Right lobe of liver (tissue), 6 donors: Measurements from ENCODE around the gene LRFN2. TPM values are rescaled to one million over a fixed set of nuclear protein-coding genes. Genes with fewer than 3 reads are reported as not detected.

ENCODE experiments used
- ATAC-seq, 4 donors: fragments of 200-7000 bp; cut with Tn5 transposase; one replicate each; pipeline ENCODE4 v1.9.1; 2020; ENCODE audit warnings: mild to moderate bottlenecking in 4 of 4, moderate library complexity in 4 of 4
- DNase-seq, 3 donors: peaks; one replicate each; pipeline ENCODE4 v3.0.0-alpha.2; 2020
- H3K27ac ChIP-seq, 3 donors: fragments of 200-600 bp; one replicate each; pipeline ENCODE4 v1.8.0; 2022
- H3K27me3 ChIP-seq, 2 donors: fragments of 200-600 bp; one replicate each; pipeline ENCODE4 v1.8.0; 2022
- H3K36me3 ChIP-seq, 4 donors: fragments of 200-600 bp; sonication (generic) in 1 of 4; one replicate each; pipeline versions ENCODE4 v1.5.1 to v1.8.0; 2017 to 2022; ENCODE audit warnings: control low read depth in 1 of 4
- H3K4me1 ChIP-seq, 4 donors: fragments of 200-600 bp; sonication (generic) in 1 of 4; one replicate each; pipeline versions ENCODE4 v1.5.1 to v1.8.0; 2017 to 2022; ENCODE audit warnings: control low read depth in 1 of 4
- H3K4me3 ChIP-seq, 3 donors: fragments of 200-600 bp; one replicate each; pipeline ENCODE4 v1.8.0; 2022
- H3K9me3 ChIP-seq, 4 donors: fragments of 200-600 bp; sonication (generic) in 1 of 4; one replicate each; pipeline versions ENCODE4 v1.5.1 to v1.8.0; 2017 to 2022; ENCODE audit warnings: control low read depth in 1 of 4
- POLR2A ChIP-seq: fragments of 450-650 bp; IDR thresholded peaks from one replicate; pipeline ENCODE4 v1.6.1; 2017; ENCODE audit warnings: antibody characterized with exemption, mild to moderate bottlenecking
- WGBS: methylation state at CpG from one replicate; pipeline ENCODE4 v1.1.6; 2018; ENCODE audit warnings: low coverage, low lambda C conversion rate; ENCODE audit not compliant: insufficient coverage; ENCODE audit errors: missing lambda C conversion rate; 5-methylcytosine and 5-hydroxymethylcytosine counted together
- intact Hi-C, 2 donors: fragments of 100-400 bp; cut with DNase I; formaldehyde crosslinking; loops; one replicate each; pipeline versions ENCODE4 v1.11.2 to v1.14.1; 2022
- total RNA-seq, 6 experiments: library from RNA; depleted of rRNA in 2 of 6; stranded (reverse); fragments of >200 nt in 2 of 6; fragmentation: NEBNext Ultra II Directional in 3 of 6; extraction: Animal tissue kit (Norgen Biotek cat#: 25700) in 3 of 6; gene quantifications; one replicate each; pipeline versions ENCODE4 v1.1.0 to v1.2.4, GENCODE V29; 2016 to 2023
- TF ChIP-seq, protein P1 (sequence below), 4 donors: fragments of 200-600 bp in 3 of 4; fragments of 450-650 bp in 1 of 4; IDR thresholded peaks; one replicate each; pipeline versions ENCODE4 v1.5.1 to v1.8.0; 2016 to 2022; ENCODE audit warnings: antibody characterized with exemption in 4 of 4, mild to moderate bottlenecking in 2 of 4
- donor health status: DM: no; HTN: yes; CAD: no.
- donor health status: DM: no; HTN: no; CAD: no.
- donor health status: DM: no; HTN: no; CAD: no.
- donor health status: DM: no; HTN: yes; CAD: no.
- donor health status: DM: no; HTN: yes; CAD: no.

LRFN2 gene
- total RNA-seq, 6 experiments from 2014 or later, result 0.19 TPM; not detected in 5

DNA sequence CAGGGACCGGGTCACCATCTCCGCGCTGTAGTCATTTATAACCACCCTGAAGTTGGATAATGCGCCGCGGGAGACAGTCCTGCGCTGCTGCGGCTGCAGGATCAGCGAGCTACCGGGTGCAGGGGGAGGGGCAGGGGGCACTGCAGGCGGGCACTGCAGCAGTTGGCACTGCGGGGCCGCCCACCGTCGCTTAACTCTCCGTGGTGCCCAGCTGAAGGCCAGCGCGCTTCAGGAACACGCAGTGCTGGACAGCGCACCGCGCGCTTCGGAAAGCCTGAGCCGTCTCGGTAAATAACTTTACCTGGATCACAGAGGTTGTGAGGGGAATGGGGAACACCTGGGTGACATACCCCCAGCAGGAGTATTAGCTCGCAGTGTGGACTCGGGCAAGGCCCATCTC, 12.4 kb upstream of the LRFN2 start:
- Histone ChIP-seq H3K4me1 (no peaks in the 10 kb centered on the region), H3K27ac (no peak overlapping the region), H3K36me3 (no peaks in the 10 kb centered on the region), H3K4me3 (no peak overlapping the region), H3K9me3 (no peaks in the 10 kb centered on the region), H3K27me3 (no peaks in the 10 kb centered on the region)
- DNase-seq (no peak), ATAC-seq (peak in 1 of 4 donors; percentile 40)
- 4% methylated on average over 10 of the region's 28 CpGs for WGBS
- no peak for TF ChIP-seq POLR2A
- TF ChIP-seq, protein P1, sequence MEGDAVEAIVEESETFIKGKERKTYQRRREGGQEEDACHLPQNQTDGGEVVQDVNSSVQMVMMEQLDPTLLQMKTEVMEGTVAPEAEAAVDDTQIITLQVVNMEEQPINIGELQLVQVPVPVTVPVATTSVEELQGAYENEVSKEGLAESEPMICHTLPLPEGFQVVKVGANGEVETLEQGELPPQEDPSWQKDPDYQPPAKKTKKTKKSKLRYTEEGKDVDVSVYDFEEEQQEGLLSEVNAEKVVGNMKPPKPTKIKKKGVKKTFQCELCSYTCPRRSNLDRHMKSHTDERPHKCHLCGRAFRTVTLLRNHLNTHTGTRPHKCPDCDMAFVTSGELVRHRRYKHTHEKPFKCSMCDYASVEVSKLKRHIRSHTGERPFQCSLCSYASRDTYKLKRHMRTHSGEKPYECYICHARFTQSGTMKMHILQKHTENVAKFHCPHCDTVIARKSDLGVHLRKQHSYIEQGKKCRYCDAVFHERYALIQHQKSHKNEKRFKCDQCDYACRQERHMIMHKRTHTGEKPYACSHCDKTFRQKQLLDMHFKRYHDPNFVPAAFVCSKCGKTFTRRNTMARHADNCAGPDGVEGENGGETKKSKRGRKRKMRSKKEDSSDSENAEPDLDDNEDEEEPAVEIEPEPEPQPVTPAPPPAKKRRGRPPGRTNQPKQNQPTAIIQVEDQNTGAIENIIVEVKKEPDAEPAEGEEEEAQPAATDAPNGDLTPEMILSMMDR (IDR thresholded peaks at IDR 0.05), result no peak
- intact Hi-C loops, result no loop called here

DNA sequence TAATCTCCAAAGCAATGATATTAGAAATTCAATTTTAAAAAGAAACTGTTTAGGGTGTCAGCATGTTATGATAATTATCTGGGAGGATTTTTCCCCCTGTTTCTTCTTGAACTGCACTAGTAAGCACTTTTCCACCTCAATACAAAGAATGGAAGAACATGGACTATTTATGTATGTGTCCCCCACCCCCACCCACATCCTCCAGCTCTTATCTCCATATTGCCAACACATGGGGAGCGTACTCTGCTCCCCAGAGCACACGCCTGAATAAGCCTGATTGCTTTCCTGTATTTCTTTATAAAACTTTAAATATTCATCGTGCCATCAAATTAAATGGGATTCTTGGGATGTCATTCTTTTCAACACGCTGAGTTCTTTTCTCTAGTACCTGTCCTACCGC, 11.4 kb upstream of the LRFN2 start:
- Histone ChIP-seq H3K36me3 (no peaks in the 10 kb centered on the region), H3K27ac (no peak overlapping the region), H3K4me3 (no peak overlapping the region), H3K4me1 (no peaks in the 10 kb centered on the region), H3K27me3 (no peaks in the 10 kb centered on the region), H3K9me3 (no peaks in the 10 kb centered on the region)
- intact Hi-C loops, result no loop called here
- DNase-seq (no peak), ATAC-seq (no peak)
- WGBS, result 56% methylated on average over 5 of the region's 5 CpGs
- TF ChIP-seq POLR2A, result no peak
- TF ChIP-seq, protein P1 (IDR thresholded peaks at IDR 0.05), result no peak

DNA sequence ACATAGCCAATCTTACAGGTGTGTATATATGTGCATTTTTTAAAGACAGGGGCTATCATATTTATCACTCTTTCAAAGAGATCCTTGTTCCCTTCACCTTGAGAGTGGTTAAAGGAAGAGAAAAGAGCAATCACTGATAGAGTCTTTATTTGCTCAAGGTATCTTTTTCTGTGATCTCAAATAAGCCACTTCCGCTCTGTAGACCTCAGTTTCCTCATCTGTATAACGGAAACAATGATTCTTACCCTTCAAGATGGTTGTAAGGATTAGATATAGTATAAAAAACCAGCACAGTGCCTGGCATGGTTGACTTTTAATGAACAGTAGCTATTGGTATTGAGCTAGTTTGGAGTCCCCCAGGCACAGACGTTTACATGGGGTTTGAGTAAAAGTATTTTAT, 10.1 kb upstream of the LRFN2 start:
- ATAC-seq (no peak), DNase-seq (no peak)
- H3K36me3 ChIP-seq, result no peaks in the 10 kb centered on the region
- 46% methylated on average over 3 of the region's 3 CpGs for WGBS
- TF ChIP-seq POLR2A, result no peak
- TF ChIP-seq, protein P1 (IDR thresholded peaks at IDR 0.05), result no peak
- H3K9me3 ChIP-seq, result no peaks in the 10 kb centered on the region
- no peak overlapping the region for H3K4me3 ChIP-seq
- intact Hi-C loops, result no loop called here
- H3K27me3 ChIP-seq, result no peaks in the 10 kb centered on the region
- H3K27ac ChIP-seq, result no peak overlapping the region
- no peaks in the 10 kb centered on the region for H3K4me1 ChIP-seq

DNA sequence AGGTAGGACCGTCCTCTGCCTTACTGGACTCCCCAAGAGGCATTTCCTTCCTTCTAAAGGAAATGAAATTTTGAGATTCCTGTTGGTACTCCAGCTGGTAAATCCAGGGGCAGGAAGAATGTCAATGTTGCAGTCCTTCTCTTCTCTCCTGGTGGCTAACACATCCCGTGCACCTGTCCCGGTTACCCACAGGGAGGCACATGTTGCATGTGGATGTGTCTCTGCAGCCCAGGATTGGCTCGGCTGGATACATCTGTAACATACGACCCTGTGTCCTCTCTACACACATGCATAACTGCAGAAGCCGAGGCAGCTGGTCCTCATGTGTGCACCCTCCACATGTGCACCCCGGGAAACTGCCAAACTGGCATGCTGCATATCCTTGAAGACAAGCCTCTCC, 1.3 kb upstream of the LRFN2 start:
- Histone ChIP-seq H3K36me3 (no peaks in the 10 kb centered on the region), H3K9me3 (no peaks in the 10 kb centered on the region), H3K4me3 (no peak overlapping the region), H3K27me3 (peaks cover 0 to 7% of the 10 kb centered on the region in 2 donors), H3K27ac (no peak overlapping the region), H3K4me1 (peaks cover 0 to 12% (median 0%) of the 10 kb centered on the region in 4 donors)
- 61% methylated on average over 7 of the region's 7 CpGs for WGBS
- intact Hi-C loops, result loop anchor here in 1 of 2 donors (5.0 kb wide), 1 partner anchor 261 kb away; no protein-coding TSS in a partner anchor
- no peak for DNase-seq
- ATAC-seq, result no peak
- TF ChIP-seq POLR2A, result no peak
- TF ChIP-seq, protein P1 (IDR thresholded peaks at IDR 0.05), result no peak

DNA sequence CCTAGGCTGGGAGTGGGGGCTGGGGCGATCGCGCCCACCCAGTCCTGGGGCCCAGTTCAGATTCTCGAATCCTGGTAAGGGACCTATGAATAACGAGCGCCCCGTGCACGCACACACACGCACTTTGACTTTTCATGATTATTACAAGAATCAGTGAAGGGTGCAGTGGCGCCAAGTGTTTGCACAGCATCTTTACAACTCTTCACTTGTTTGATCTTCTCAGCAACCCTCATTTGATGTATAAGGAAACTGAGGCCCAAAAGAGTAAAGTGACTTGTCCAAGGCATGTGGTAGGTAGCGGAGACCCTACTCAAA, 863 bp upstream of the LRFN2 start:
- TF ChIP-seq, protein P1 (IDR thresholded peaks at IDR 0.05), result no peak
- TF ChIP-seq POLR2A, result no peak
- Histone ChIP-seq H3K36me3 (no peaks in the 10 kb centered on the region), H3K4me3 (peak overlapping the region; percentile 31 to 49 (median 41)), H3K9me3 (no peaks in the 10 kb centered on the region), H3K27ac (no peak overlapping the region), H3K4me1 (peaks cover 0 to 12% (median 0%) of the 10 kb centered on the region in 4 donors), H3K27me3 (peaks cover 0 to 7% of the 10 kb centered on the region in 2 donors)
- DNase-seq (no peak), ATAC-seq (no peak)
- intact Hi-C loops, result loop anchor here in 1 of 2 donors (5.0 kb wide), 1 partner anchor 261 kb away; no protein-coding TSS in a partner anchor
- 22% methylated on average over 6 of the region's 11 CpGs for WGBS
